ENCODE data around the gene SIVA1. TPM values are rescaled to one million over a fixed set of nuclear protein-coding genes. Genes with fewer than 3 reads are reported as not detected.

SIVA1 gene, protein sequence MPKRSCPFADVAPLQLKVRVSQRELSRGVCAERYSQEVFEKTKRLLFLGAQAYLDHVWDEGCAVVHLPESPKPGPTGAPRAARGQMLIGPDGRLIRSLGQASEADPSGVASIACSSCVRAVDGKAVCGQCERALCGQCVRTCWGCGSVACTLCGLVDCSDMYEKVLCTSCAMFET
- 118 to 223 TPM (median 201 TPM) in 5 replicates for total RNA-seq (2022; extraction: Qiagen RNA extraction)

DNA sequence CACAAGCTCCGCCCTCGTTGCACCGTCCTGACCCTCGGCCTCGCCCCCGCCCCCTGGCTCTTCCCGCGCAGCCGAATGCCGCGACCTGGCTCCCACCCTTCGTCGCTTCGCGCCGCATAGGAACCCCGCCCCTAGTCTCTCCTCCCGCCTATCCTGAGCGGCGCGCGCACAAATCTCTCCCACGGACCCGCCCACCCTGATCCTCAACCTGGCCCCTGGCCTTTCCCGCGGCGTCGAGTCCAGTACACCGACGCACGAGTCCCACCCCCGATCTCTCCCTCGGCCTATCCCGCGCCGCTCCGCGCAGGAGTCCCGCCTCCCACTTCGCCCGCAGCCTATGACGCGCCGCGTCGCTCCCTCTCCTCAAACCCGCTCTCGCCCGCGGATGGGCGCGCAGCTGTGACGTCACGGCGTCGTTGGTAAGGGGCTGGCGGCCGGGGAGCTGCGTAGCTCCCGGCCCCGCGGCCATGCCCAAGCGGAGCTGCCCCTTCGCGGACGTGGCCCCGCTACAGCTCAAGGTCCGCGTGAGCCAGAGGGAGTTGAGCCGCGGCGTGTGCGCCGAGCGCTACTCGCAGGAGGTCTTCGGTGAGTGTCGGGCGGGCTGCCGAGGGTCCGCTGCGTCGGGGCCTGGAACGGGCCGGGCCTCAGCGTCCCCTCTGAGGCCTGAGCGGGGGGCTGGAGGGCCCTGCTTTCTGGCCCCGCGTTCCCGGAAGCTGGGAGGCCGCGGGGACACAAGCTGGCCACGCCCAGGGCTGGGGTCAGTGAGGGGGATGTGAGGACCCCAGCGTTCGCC lies at the start of gene SIVA1:
Gene SIVA1, plus strand, starts transcription at position 413 of the 793 bp plus-strand sequence. Its CDS starts 55 bp downstream, at position 468.

DNA sequence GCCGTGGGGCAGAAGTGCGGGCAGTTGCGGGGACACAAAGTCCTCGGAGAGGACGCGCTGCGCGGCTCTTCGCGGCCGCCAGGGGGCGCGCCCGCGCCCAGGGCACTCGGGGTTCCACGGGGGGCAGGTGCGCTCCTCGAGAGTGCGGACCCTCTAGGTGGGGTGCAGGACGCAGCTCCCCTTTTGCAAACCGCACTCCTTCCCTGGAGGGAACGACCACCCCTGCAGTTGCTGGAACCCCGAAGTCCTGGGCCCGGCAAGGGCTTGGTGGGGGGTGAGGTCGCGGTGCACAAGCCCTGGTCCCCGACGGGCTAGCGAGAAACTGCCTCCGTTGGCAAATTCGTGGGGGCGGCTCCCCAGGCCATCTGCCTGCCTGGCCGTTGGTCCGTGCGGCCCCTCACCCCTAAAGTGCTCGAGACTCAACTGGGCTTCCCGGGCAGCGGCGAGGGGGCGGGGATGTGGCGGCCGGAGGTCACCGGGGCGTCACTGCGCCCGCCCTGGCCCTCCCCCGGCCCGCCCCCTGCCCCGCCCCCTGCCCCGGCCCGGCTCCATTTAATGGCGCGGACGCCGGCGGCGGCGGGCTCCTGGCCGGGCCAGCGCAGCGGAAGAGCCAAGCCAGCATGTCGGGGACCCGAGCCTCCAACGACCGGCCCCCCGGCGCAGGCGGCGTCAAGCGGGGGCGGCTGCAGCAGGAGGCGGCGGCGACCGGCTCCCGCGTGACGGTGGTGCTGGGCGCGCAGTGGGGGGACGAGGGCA lies 29.1 kb upstream of the SIVA1 start, which contains the start of gene ADSS1:
Gene ADSS1, plus strand, starts transcription at position 579 of the 756 bp plus-strand sequence. Its CDS starts 42 bp downstream, at position 621.

DNA sequence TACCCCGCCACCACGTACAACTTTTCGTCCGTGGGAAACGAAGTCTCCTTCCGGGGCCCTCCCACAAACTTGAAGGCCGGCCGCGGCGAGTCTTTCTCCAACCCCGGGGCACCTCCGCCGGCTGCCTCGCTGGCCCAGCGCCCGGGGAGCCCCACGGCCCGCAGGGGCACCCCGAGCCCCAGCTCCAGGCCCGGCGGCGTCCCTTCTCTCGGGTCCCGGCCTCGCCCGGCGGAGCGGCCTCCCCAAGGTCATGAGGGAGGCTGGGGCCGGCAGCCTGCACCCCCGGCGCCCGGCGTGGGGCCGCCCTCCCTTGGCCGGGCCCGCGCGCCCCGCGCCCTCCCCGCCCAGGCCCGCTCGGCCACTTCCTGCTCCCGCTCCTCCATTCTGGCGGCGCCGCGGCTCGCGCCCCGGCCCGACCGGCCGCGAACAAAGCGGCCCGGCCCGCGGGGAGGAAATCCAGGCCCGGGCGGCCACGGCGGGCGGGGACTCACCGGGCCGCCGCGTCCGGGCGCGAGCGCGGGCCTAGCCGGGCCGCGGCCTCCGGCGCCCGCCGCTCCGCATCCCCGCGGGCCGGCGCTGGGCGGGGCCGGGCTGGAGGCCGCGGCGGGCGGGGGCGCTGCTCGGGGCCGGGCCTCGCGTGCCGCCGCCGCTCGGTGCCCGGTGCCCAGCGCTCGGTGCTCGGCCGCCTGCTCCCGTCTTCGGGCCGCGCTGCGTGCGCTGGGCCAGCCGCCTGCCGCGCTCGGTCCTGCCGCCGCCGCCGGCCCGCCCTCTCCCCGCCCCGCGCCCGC lies 42.2 kb downstream of the SIVA1 start, which contains the start of gene AKT1:
Gene AKT1, minus strand, starts transcription at position 756 of the 788 bp plus-strand sequence. CDS start 3,105 bp downstream, outside the sequence.

DNA sequence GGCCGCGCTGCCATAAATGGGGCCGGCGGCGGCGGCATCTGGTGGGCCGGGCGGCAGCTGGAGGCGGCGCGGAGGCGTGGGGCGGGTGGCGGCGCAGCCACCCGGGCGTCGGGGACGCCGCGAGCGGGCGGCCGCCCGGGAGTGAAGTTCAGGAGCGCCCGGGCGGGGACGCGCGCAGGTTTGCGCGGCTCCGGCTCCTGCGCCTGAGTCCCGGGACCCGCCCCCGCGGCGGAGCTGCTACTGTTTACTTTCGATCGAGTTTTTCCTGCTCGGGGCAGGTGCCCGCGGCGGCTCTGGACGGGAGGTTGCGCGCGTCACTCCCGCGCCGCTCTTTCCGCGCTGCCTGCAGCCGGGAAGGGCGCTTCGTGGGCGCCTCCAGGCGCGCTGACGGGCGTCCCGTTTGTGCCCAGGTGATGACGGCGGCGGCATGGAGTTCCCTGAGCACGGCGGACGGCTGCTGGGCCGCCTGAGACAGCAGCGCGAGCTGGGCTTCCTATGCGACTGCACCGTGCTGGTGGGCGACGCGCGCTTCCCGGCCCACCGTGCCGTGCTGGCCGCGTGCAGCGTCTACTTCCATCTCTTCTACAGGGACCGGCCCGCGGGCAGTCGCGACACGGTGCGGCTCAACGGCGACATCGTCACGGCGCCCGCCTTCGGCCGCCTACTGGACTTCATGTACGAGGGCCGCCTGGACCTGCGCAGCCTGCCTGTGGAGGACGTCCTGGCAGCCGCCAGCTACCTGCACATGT lies 48.0 kb downstream of the SIVA1 start, which contains the start of gene ZBTB42:
Gene ZBTB42, plus strand, starts transcription at position 331 of the 749 bp plus-strand sequence. Its CDS starts 97 bp downstream, at position 428.

Other genes with a start within 250 kb of the SIVA1 start
- gene C14orf180, start 173.4 kb upstream of the SIVA1 start, total RNA-seq (2022; extraction: Qiagen RNA extraction): not detected in 5 replicates
- gene TMEM179, start 148.4 kb upstream of the SIVA1 start, total RNA-seq (2022; extraction: Qiagen RNA extraction): 0.18 to 0.39 TPM (median 0.27 TPM) in 5 replicates
- gene INF2, start 63.5 kb upstream of the SIVA1 start, total RNA-seq (2022; extraction: Qiagen RNA extraction): 73.6 to 134 TPM (median 129 TPM) in 5 replicates
- 6.2 to 8.0 TPM (median 6.4 TPM) in 5 replicates for gene ADSS1, start 28.9 kb upstream of the SIVA1 start, total RNA-seq (2022; extraction: Qiagen RNA extraction)
- gene AKT1, start 42.6 kb downstream of the SIVA1 start, total RNA-seq (2022; extraction: Qiagen RNA extraction): 82.5 to 118 TPM (median 104 TPM) in 5 replicates
- gene ZBTB42, start 48.0 kb downstream of the SIVA1 start, total RNA-seq (2022; extraction: Qiagen RNA extraction): 2.3 to 3.3 TPM (median 3.1 TPM) in 5 replicates
- gene CEP170B, start 112.1 kb downstream of the SIVA1 start, total RNA-seq (2022; extraction: Qiagen RNA extraction): 16.6 to 29.4 TPM (median 25.2 TPM) in 5 replicates
- 0.09 to 0.26 TPM in 2 of 5 replicates, not detected in the others for gene PLD4, start 171.7 kb downstream of the SIVA1 start, total RNA-seq (2022; extraction: Qiagen RNA extraction)
- gene AHNAK2, start 225.2 kb downstream of the SIVA1 start, total RNA-seq (2022; extraction: Qiagen RNA extraction): 204 to 245 TPM (median 216 TPM) in 5 replicates
- gene CLBA1, start 232.6 kb downstream of the SIVA1 start, total RNA-seq (2022; extraction: Qiagen RNA extraction): 13.9 to 17.3 TPM (median 16.7 TPM) in 5 replicates